Uterus (tissue), 4 donors: ENCODE results near the gene TBXA2R. TPM values are rescaled to one million over a fixed set of nuclear protein-coding genes. Genes with fewer than 3 reads are reported as not detected.

ENCODE experiments used
- DNase-seq, 2 donors: peaks; one replicate each; pipeline ENCODE4 v3.0.0-alpha.2; 2019 to 2020
- H3K27ac ChIP-seq, 2 donors: fragments of 200-600 bp; sonication (generic); 1 replicate in 1 of 2; 2 replicates in 1 of 2; pipeline ENCODE4 v1.5.1; 2016 to 2018
- H3K27me3 ChIP-seq, 2 donors: fragments of 200-600 bp; sonication (generic); one replicate each; pipeline ENCODE4 v1.5.1; 2018 to 2019; ENCODE audit warnings: control low read depth in 1 of 2
- H3K36me3 ChIP-seq, 2 donors: fragments of 200-600 bp; sonication (generic); one replicate each; pipeline ENCODE4 v1.5.1; 2019; ENCODE audit warnings: control low read depth in 1 of 2
- H3K4me1 ChIP-seq, 2 donors: fragments of 200-600 bp; sonication (generic); one replicate each; pipeline ENCODE4 v1.5.1; 2018 to 2019; ENCODE audit warnings: control low read depth in 1 of 2
- H3K4me3 ChIP-seq, 2 donors: fragments of 200-600 bp; sonication (generic); 1 replicate in 1 of 2; 2 replicates in 1 of 2; pipeline ENCODE4 v1.5.1; 2018 to 2019; ENCODE audit warnings: mild to moderate bottlenecking in 1 of 2
- H3K9me3 ChIP-seq, 2 donors: fragments of 200-600 bp; sonication (generic); one replicate each; pipeline ENCODE4 v1.5.1; 2019; ENCODE audit warnings: control low read depth in 1 of 2
- CTCF ChIP-seq, 4 experiments: fragments of 200-600 bp in 2 of 4; fragments of 450-650 bp in 2 of 4; sonication (generic) in 2 of 4; IDR thresholded peaks; one replicate each; pipeline ENCODE4 v1.5.1; 2016 to 2019; ENCODE audit warnings: antibody characterized with exemption in 4 of 4, mild to moderate bottlenecking in 2 of 4, moderate library complexity in 1 of 4
- POLR2A ChIP-seq, 2 donors: fragments of 450-650 bp; IDR thresholded peaks; one replicate each; pipeline ENCODE4 v1.6.1; 2016; ENCODE audit warnings: antibody characterized with exemption in 2 of 2, mild to moderate bottlenecking in 1 of 2, moderate library complexity in 1 of 2
- intact Hi-C: fragments of 100-400 bp; cut with DNase I; formaldehyde crosslinking; loops from one replicate; pipeline ENCODE4 v1.15.1; 2023; ENCODE audit warnings: low total_unique reads
- total RNA-seq, 4 donors: library from RNA; depleted of rRNA in 3 of 4; stranded (reverse); fragments of >200 nt in 3 of 4; gene quantifications; one replicate each; pipeline versions ENCODE4 v1.1.0 to v1.2.4, GENCODE V29; 2014 to 2023
- donor health status: DM: yes; HTN: yes; CAD: no.

TBXA2R gene
- total RNA-seq, 4 donors from 2014 or later: 2.6 to 7.3 TPM; not detected in 2

- Histone ChIP-seq H3K4me3 (no peak overlapping the region), H3K4me1 (peaks cover 0 to 11% of the 10 kb centered on the region in 2 donors), H3K27ac (no peak overlapping the region), H3K36me3 (no peaks in the 10 kb centered on the region), H3K9me3 (no peaks in the 10 kb centered on the region), H3K27me3 (no peaks in the 10 kb centered on the region)
- no peak for TF ChIP-seq POLR2A (IDR thresholded peaks at IDR 0.05)
- TF ChIP-seq CTCF (IDR thresholded peaks at IDR 0.05): no peak
- DNase-seq: no peak
- intact Hi-C loops: loop anchor here (10.0 kb wide), 1 partner anchor 56 kb away; the partner anchor contains the start of gene MFSD12
Measured at GRCh38 chr19:3610745-3611717, 4.4 kb upstream of the TBXA2R start.

GRCh38 chr19:3609779-3610719, 3.4 kb upstream of the TBXA2R start:
- Histone ChIP-seq H3K4me3 (no peak overlapping the region), H3K9me3 (no peaks in the 10 kb centered on the region), H3K27ac (no peak overlapping the region), H3K27me3 (no peaks in the 10 kb centered on the region), H3K36me3 (no peaks in the 10 kb centered on the region), H3K4me1 (peaks cover 0 to 11% of the 10 kb centered on the region in 2 donors)
- intact Hi-C loops: loop anchor here (10.0 kb wide), 1 partner anchor 55 kb away; the partner anchor contains the start of gene MFSD12
- TF ChIP-seq CTCF (IDR thresholded peaks at IDR 0.05): no peak
- no peak for TF ChIP-seq POLR2A (IDR thresholded peaks at IDR 0.05)
- DNase-seq: no peak

- Histone ChIP-seq H3K9me3 (no peaks in the 10 kb centered on the region), H3K36me3 (no peaks in the 10 kb centered on the region), H3K27ac (peak overlapping the region; percentile 9 to 82), H3K4me3 (no peak overlapping the region), H3K27me3 (no peaks in the 10 kb centered on the region), H3K4me1 (peaks cover 0 to 11% of the 10 kb centered on the region in 2 donors)
- TF ChIP-seq POLR2A (IDR thresholded peaks at IDR 0.05): no peak
- no peak for TF ChIP-seq CTCF (IDR thresholded peaks at IDR 0.05)
- intact Hi-C loops: no loop called here
- no peak for DNase-seq
Measured at GRCh38 chr19:3608750-3609322, 2.2 kb upstream of the TBXA2R start.

GRCh38 chr19:3608079-3608641, 1.5 kb upstream of the TBXA2R start:
- no peak for DNase-seq
- no peaks in the 10 kb centered on the region for H3K27me3 ChIP-seq
- peak overlapping the region; percentile 71 to 82 for H3K27ac ChIP-seq
- peaks cover 0 to 14% of the 10 kb centered on the region in 2 donors for H3K4me1 ChIP-seq
- no peaks in the 10 kb centered on the region for H3K36me3 ChIP-seq
- intact Hi-C loops: no loop called here
- H3K4me3 ChIP-seq: no peak overlapping the region
- no peaks in the 10 kb centered on the region for H3K9me3 ChIP-seq
- TF ChIP-seq POLR2A (IDR thresholded peaks at IDR 0.05) (no peak), CTCF (IDR thresholded peaks at IDR 0.05) (no peak)
